Measurements from ENCODE around the gene AHNAK2.
"Not testable (repeated sequence)": the region's sequence is repeated elsewhere in the genome, so short reads cannot be mapped to it uniquely, and the experiment has no call there.

Gene AHNAK2

GRCh38 chr14:104924421-104925213 lies 53.6 kb downstream of the AHNAK2 start, which contains the start of gene PLD4:
Gene PLD4, plus strand, starts transcription at chr14:104924879. Its CDS starts 2,262 bp downstream, at chr14:104927141.
- no peak for DNase-seq

GRCh38 chr14:104923640-104924420 lies 54.3 kb downstream of the AHNAK2 start:
- no peak for DNase-seq

- no peak for DNase-seq
Measured at GRCh38 chr14:104919993-104920315, 58.2 kb downstream of the AHNAK2 start.

GRCh38 chr14:104919152-104919992 lies 58.8 kb downstream of the AHNAK2 start:
- not testable (repeated sequence) for DNase-seq

- DNase-seq, result no peak
Measured at GRCh38 chr14:104917993-104918392, 60.2 kb downstream of the AHNAK2 start.

GRCh38 chr14:104917116-104917515 lies 61.1 kb downstream of the AHNAK2 start:
- DNase-seq, result no peak

- DNase-seq, result no peak
Measured at GRCh38 chr14:104913435-104913834, 64.7 kb downstream of the AHNAK2 start.

GRCh38 chr14:104912053-104912452 lies 66.1 kb downstream of the AHNAK2 start:
- DNase-seq, result no peak

- no peak for DNase-seq
Measured at GRCh38 chr14:104908303-104908702, 69.9 kb downstream of the AHNAK2 start.

GRCh38 chr14:104905579-104905933 lies 72.6 kb downstream of the AHNAK2 start:
- DNase-seq, result not testable (repeated sequence)

GRCh38 chr14:104904650-104905578 lies 73.3 kb downstream of the AHNAK2 start:
- not testable (repeated sequence) for DNase-seq

GRCh38 chr14:104903990-104904389 lies 74.2 kb downstream of the AHNAK2 start:
- DNase-seq, result no peak

GRCh38 chr14:104900639-104901512 lies 77.3 kb downstream of the AHNAK2 start:
- no peak for DNase-seq

GRCh38 chr14:104899781-104900180 lies 78.4 kb downstream of the AHNAK2 start:
- DNase-seq, result no peak

GRCh38 chr14:104898870-104899510 lies 79.2 kb downstream of the AHNAK2 start:
- DNase-seq, result no peak

GRCh38 chr14:104898195-104898558 lies 80.0 kb downstream of the AHNAK2 start:
- no peak for DNase-seq

GRCh38 chr14:104897330-104898194 lies 80.6 kb downstream of the AHNAK2 start:
- DNase-seq, result no peak

- DNase-seq, result no peak
Measured at GRCh38 chr14:104895786-104896661, 82.2 kb downstream of the AHNAK2 start.
